ENCODE measurements around the gene CCDC149. TPM values are rescaled to one million over a fixed set of nuclear protein-coding genes. Genes with fewer than 3 reads are reported as not detected.

CCDC149 gene
- total RNA-seq (10 to 100 TPM in 1 of 2 donors, 1 to 10 TPM in 1; 1.4 to 11.2 TPM), polyA plus RNA-seq (1 to 10 TPM; 2.6 to 4.3 TPM)

GRCh38 chr4:24912252-24913118 lies at the start of gene CCDC149:
TSS of gene CCDC149 (minus strand) at chr4:24913042. CDS start at chr4:24912864, 178 bp downstream.
- TF ChIP-seq RXRA (IDR thresholded peaks at IDR 0.05) (peak in 1 of 2 donors; percentile 15), YY1 (IDR thresholded peaks at IDR 0.05) (peak; percentile 96), NR2F2 (IDR thresholded peaks at IDR 0.05) (no peak), CTCF (IDR thresholded peaks at IDR 0.05; ENCODE audit: low read depth, low read length, missing input control) (no peak), REST (IDR thresholded peaks at IDR 0.05) (peak; percentile 76), FOXA1 (IDR thresholded peaks at IDR 0.05) (no peak), FOXA2 (IDR thresholded peaks at IDR 0.05) (no peak), TAF1 (conservative IDR thresholded peaks at IDR 0.05) (peak; percentile 57), EGR1 (IDR thresholded peaks at IDR 0.05; ENCODE audit: low read depth in 2 of 2) (no peak), SP1 (IDR thresholded peaks at IDR 0.05) (peak; percentile 31), GABPA (IDR thresholded peaks at IDR 0.05 in 1 of 2, conservative IDR thresholded peaks at IDR 0.05 in 1 of 2) (no peak), HNF4G (IDR thresholded peaks at IDR 0.05) (no peak), JUND (IDR thresholded peaks at IDR 0.05) (no peak), RAD21 (IDR thresholded peaks at IDR 0.05) (peak in 1 of 2 donors; percentile 30), ATF3 (IDR thresholded peaks at IDR 0.05) (no peak), HNF4A (conservative IDR thresholded peaks at IDR 0.05) (no peak), MAX (IDR thresholded peaks at IDR 0.05) (peak; percentile 72), ZBTB33 (IDR thresholded peaks at IDR 0.05) (peak; percentile 37)
- H3K27me3 ChIP-seq (ENCODE audit: control insufficient read depth in 4 of 4, insufficient read depth in 4 of 4, low read length in 3 of 4), result no peaks in the 10 kb centered on the region
- H3K4me1 ChIP-seq (ENCODE audit: control insufficient read depth in 4 of 4, insufficient read depth in 4 of 4, low read length in 3 of 4), result peaks cover 0 to 3% (median 2%) of the 10 kb centered on the region in 4 donors
- peak; percentile 44 for DNase-seq (ENCODE audit: low spot score)
- H3K9ac ChIP-seq (ENCODE audit: low read depth in 1 of 2, low read length in 2 of 2), result peak within 1 kb of the TSS; percentile 27 to 60
- WGBS, result 4% methylated on average over 92 of the region's 92 CpGs
- no peaks in the 10 kb centered on the region for H3K9me3 ChIP-seq (ENCODE audit: control insufficient read depth in 4 of 4, low read length in 3 of 4)
- H3K27ac ChIP-seq (ENCODE audit: low read depth in 1 of 2, low read length in 2 of 2), result peak within 1 kb of the TSS; percentile 73 to 81
- peak within 1 kb of the TSS; percentile 57 to 79 (median 70) for H3K4me3 ChIP-seq (ENCODE audit: low read depth in 1 of 3, low read length in 3 of 3)
- peaks cover 0 to 9% (median 4%) of the 10 kb centered on the region in 4 donors for H3K36me3 ChIP-seq (ENCODE audit: control insufficient read depth in 4 of 4, insufficient read depth in 3 of 4, low read depth in 1 of 4, low read length in 3 of 4)

All from liver (tissue), 9 donors.